GM21786 (cell line): ENCODE measurements around the gene CWC22.

Experiments used
- ATAC-seq: cut with Tn5 transposase; IDR thresholded peaks from one replicate; pipeline ENCODE4 v1.9.1; 2021; ENCODE audit not compliant: unreplicated experiment

CWC22 gene

DNA sequence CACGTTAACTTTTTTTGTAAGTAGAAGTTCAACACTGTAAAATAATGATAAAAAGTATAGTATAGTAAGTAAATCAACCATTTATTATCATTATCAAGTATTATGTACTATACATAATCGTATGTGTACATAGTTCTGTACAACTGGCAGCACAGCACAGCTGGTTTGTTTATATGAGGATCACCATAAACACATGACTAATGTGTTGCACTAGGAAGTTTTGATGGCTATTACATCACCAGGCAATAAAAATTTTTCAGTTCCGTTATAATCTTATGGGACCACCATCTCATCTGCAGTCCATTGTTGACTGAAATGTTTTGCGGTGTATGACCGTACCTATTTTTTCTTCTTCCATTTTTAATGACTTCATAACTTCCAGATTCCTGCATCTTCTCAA lies 106.4 kb downstream of the CWC22 start:
- ATAC-seq: no peak

DNA sequence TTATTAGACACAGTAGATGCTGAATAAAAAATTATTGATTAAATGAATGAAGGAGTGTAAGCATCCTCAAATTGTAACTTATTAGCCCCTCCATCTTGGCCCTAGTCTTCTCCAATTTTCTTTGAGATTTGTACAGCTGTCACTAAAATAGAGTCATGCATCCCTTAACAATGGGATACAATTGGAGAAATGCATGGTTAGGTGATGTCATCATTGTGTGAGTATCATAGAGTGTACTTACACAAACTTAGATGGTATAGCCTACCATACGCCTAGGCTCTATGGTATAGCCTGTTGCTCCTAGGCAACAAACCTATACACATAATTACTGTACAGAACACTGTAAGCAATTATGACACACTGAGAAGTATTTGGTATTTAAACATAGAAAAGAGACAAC lies 107.4 kb downstream of the CWC22 start:
- ATAC-seq: no peak

DNA sequence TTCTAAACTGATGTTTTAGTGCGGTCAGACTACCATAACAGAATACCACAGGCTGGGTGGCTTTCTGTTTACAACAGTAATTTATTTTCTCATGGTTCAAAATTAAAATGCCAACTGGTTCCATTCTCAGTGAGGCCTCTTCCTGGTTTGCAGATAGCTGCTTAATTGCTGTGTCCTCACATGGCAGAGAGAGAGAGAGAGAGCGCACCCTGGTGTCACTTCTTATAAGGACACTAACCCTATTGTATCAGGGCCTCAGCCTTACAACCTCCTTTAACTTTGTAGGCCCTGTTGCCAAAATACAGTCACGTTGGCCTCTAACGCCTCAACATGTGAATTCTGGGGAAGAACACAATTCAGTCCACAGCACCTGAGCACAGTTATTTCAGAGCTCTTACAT lies 108.2 kb downstream of the CWC22 start:
- peak; percentile 79 for ATAC-seq
